Common myeloid progenitor, CD34-positive (primary cell): Measurements from ENCODE around the gene CHAF1A.

ENCODE experiments used
- CTCF ChIA-PET: fragments of 350-600 bp; sonication (Branson Sonifier 250); formaldehyde crosslinking; loops from one replicate; lab custom pipeline; 2021; ENCODE audit warnings: antibody characterized with exemption; lab: Charles Lee
- POLR2A ChIA-PET: fragments of 350-600 bp; sonication (Branson Sonifier 250); formaldehyde crosslinking; loops from one replicate; lab custom pipeline; 2021; ENCODE audit warnings: antibody characterized with exemption; lab: Charles Lee
- DNase-seq, 3 donors: peaks; one replicate each; pipeline versions ENCODE4 v3.0.0 to v3.0.0-alpha.2; 2013
- H3K27ac ChIP-seq, 2 experiments: 1 replicate in 1 of 2; 2 replicates in 1 of 2; pipeline ENCODE4 v1.7.0; 2013; ENCODE audit warnings: inconsistent platforms in 2 of 2, low read length in 2 of 2, mild to moderate bottlenecking in 2 of 2, low read depth in 1 of 2, moderate library complexity in 1 of 2; ENCODE audit not compliant: severe bottlenecking in 2 of 2, insufficient read depth in 1 of 2, poor library complexity in 1 of 2
- H3K27me3 ChIP-seq, 5 experiments: replicated peaks in 2 of 5; 1 replicate in 3 of 5; 2 replicates in 2 of 5; pipeline versions ENCODE4 v1.6.1 to v1.7.0; 2013; ENCODE audit warnings: low read length in 4 of 5, mild to moderate bottlenecking in 2 of 5, moderate library complexity in 2 of 5, inconsistent platforms in 1 of 5; ENCODE audit not compliant: insufficient read depth in 5 of 5, control insufficient read depth in 4 of 5
- H3K36me3 ChIP-seq, 4 experiments: 1 replicate in 2 of 4; 2 replicates in 2 of 4; pipeline versions ENCODE4 v1.6.1 to v1.7.0; 2013; ENCODE audit warnings: low read length in 3 of 4, control low read depth in 1 of 4, mild to moderate bottlenecking in 1 of 4; ENCODE audit not compliant: control insufficient read depth in 4 of 4, insufficient read depth in 4 of 4
- H3K4me1 ChIP-seq, 4 experiments: 1 replicate in 3 of 4; 2 replicates in 1 of 4; pipeline versions ENCODE4 v1.6.1 to v1.7.1; 2013; ENCODE audit warnings: low read length in 3 of 4, mild to moderate bottlenecking in 3 of 4, control low read depth in 1 of 4, inconsistent platforms in 1 of 4, moderate library complexity in 1 of 4; ENCODE audit not compliant: control insufficient read depth in 4 of 4, insufficient read depth in 4 of 4; ENCODE audit errors: control extremely low read depth in 1 of 4
- H3K4me3 ChIP-seq, 7 experiments: 1 replicate in 4 of 7; 2 replicates in 3 of 7; pipeline versions ENCODE4 v1.5.1 to v1.7.0; 2013; ENCODE audit warnings: mild to moderate bottlenecking in 7 of 7, low read length in 6 of 7, moderate library complexity in 6 of 7, inconsistent platforms in 2 of 7, low read depth in 2 of 7, control low read depth in 1 of 7; ENCODE audit not compliant: insufficient read depth in 4 of 7, control insufficient read depth in 1 of 7; ENCODE audit errors: extremely low read depth in 1 of 7
- H3K9me3 ChIP-seq, 5 experiments: 1 replicate in 4 of 5; 2 replicates in 1 of 5; pipeline versions ENCODE4 v1.6.1 to v1.7.1; 2013; ENCODE audit warnings: low read length in 4 of 5, mild to moderate bottlenecking in 2 of 5, inconsistent platforms in 1 of 5, low read depth in 1 of 5, moderate library complexity in 1 of 5; ENCODE audit not compliant: control insufficient read depth in 4 of 5, insufficient read depth in 2 of 5; ENCODE audit errors: control extremely low read depth in 1 of 5
- WGBS: methylation state at CpG from one replicate; pipeline ENCODE4 v1.1.5; 2013; ENCODE audit not compliant: insufficient coverage; 5-methylcytosine and 5-hydroxymethylcytosine counted together

Gene CHAF1A

GRCh38 chr19:4370418-4371041 is 31.9 kb upstream of the CHAF1A start:
- no peak for DNase-seq
- Histone ChIP-seq H3K27ac (no peak overlapping the region), H3K4me1 (peaks cover 0 to 72% (median 50%) of the 10 kb centered on the region in 4 experiments), H3K9me3 (no peaks in the 10 kb centered on the region), H3K4me3 (peak overlapping the region in 4 of 7 experiments; percentile 16 to 74 (median 45)), H3K27me3 (no peaks in the 10 kb centered on the region), H3K36me3 (peaks cover 3 to 31% (median 10%) of the 10 kb centered on the region in 4 experiments)
- CTCF ChIA-PET = interaction anchor here (1.0 to 1.5 kb wide), 12 partner anchors 8 to 44 kb away, joined by 3 to 6 read pairs (median 4); no protein-coding TSS in a partner anchor
- WGBS = 94% methylated on average over 14 of the region's 15 CpGs
- POLR2A ChIA-PET = interaction anchor here (0.5 to 1.3 kb wide), 2 partner anchors 8 to 28 kb away, joined by 3 to 4 read pairs; no protein-coding TSS in a partner anchor

- Histone ChIP-seq H3K9me3 (no peaks in the 10 kb centered on the region), H3K4me3 (no peak overlapping the region), H3K4me1 (peaks cover 0 to 82% (median 55%) of the 10 kb centered on the region in 4 experiments), H3K36me3 (peaks cover 0 to 22% (median 5%) of the 10 kb centered on the region in 4 experiments), H3K27ac (no peak overlapping the region), H3K27me3 (no peaks in the 10 kb centered on the region)
- DNase-seq = no peak
- 98% methylated on average over 29 of the region's 31 CpGs for WGBS
- ChIA-PET POLR2A (no interaction called here), CTCF (interaction anchor here (1.4 to 1.5 kb wide), 3 partner anchors 8 to 19 kb away, joined by 4 read pairs; no protein-coding TSS in a partner anchor)
Measured at GRCh38 chr19:4371247-4372164, 30.9 kb upstream of the CHAF1A start.

GRCh38 chr19:4372165-4373012 is 30.1 kb upstream of the CHAF1A start:
- Histone ChIP-seq H3K4me3 (no peak overlapping the region), H3K27me3 (no peaks in the 10 kb centered on the region), H3K36me3 (peaks cover 0 to 14% (median 3%) of the 10 kb centered on the region in 4 experiments), H3K27ac (peak overlapping the region in 1 of 2 experiments; percentile 32), H3K9me3 (no peaks in the 10 kb centered on the region), H3K4me1 (peaks cover 0 to 84% (median 57%) of the 10 kb centered on the region in 4 experiments)
- POLR2A ChIA-PET = no interaction called here
- no peak for DNase-seq
- 89% methylated on average over 19 of the region's 22 CpGs for WGBS
- CTCF ChIA-PET = interaction anchor here (1.5 kb wide), 1 partner anchor 9 kb away, joined by 4 read pairs; no protein-coding TSS in a partner anchor

GRCh38 chr19:4373013-4373367 is 29.4 kb upstream of the CHAF1A start:
- Histone ChIP-seq H3K27ac (no peak overlapping the region), H3K36me3 (peaks cover 0 to 14% (median 5%) of the 10 kb centered on the region in 4 experiments), H3K4me3 (no peak overlapping the region), H3K9me3 (no peaks in the 10 kb centered on the region), H3K27me3 (no peaks in the 10 kb centered on the region), H3K4me1 (peaks cover 0 to 84% (median 57%) of the 10 kb centered on the region in 4 experiments)
- POLR2A ChIA-PET = no interaction called here
- no peak for DNase-seq
- 92% methylated on average over 5 of the region's 8 CpGs for WGBS
- CTCF ChIA-PET = interaction anchor here (1.5 kb wide), 1 partner anchor 10 kb away, joined by 4 read pairs; no protein-coding TSS in a partner anchor

GRCh38 chr19:4373601-4374497 is 28.6 kb upstream of the CHAF1A start:
- Histone ChIP-seq H3K27ac (peak overlapping the region in 1 of 2 experiments; percentile 78), H3K36me3 (peaks cover 0 to 19% (median 6%) of the 10 kb centered on the region in 4 experiments), H3K9me3 (no peaks in the 10 kb centered on the region), H3K4me1 (peaks cover 0 to 76% (median 53%) of the 10 kb centered on the region in 4 experiments), H3K27me3 (no peaks in the 10 kb centered on the region), H3K4me3 (peak overlapping the region in 1 of 7 experiments; percentile 5)
- WGBS = 77% methylated on average over 24 of the region's 25 CpGs
- ChIA-PET CTCF (no interaction called here), POLR2A (no interaction called here)
- peak in 2 of 3 donors; percentile 48 to 51 for DNase-seq
